PFSK-1 (cell line): ENCODE measurements around the gene TMEM163.

Experiments used
- POLR2AphosphoS5 ChIP-seq: IDR thresholded peaks from 2 replicates; pipeline ENCODE4 v1.6.1; 2012; ENCODE audit warnings: low read depth, mild to moderate bottlenecking, control low read depth, low read length, moderate library complexity
- REST ChIP-seq, 2 experiments: IDR thresholded peaks; 2 replicates each; pipeline versions ENCODE4 v1.6.1 to v1.8.0; 2011 to 2012; ENCODE audit warnings: low read depth in 2 of 2, low read length in 2 of 2, control low read depth in 1 of 2, inconsistent platforms in 1 of 2, mild to moderate bottlenecking in 1 of 2, moderate library complexity in 1 of 2; ENCODE audit not compliant: insufficient read depth in 1 of 2

DNA sequence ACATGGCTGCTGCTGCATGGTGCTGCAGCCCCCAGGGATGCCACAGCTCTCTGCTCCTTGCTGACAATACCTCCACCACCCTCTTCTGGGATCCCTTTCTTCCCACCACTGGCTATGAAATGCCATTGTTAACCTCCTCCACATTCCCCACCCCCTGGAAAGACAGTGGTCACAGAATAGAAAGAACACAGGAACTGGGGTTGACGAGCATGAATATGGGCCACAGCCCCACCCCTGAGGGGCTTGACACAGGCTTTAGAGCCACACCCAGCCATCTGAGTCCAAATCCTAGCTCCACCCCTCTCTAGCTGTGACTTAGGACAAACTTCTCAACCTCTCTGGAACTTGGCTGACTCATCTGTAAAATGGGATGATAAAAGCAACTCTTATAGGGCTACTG lies 47.3 kb downstream of the TMEM163 start:
- no peak for TF ChIP-seq REST (IDR thresholded peaks at IDR 0.05; ENCODE audit: insufficient read depth in 1 of 2, low read depth in 2 of 2, low read length in 2 of 2)
- TF ChIP-seq POLR2AphosphoS5, result no peak
